Measurements from ENCODE around the gene RAMP2.
"Not testable (repeated sequence)": the region's sequence is repeated elsewhere in the genome, so short reads cannot be mapped to it uniquely, and the experiment has no call there.

Gene RAMP2

DNA sequence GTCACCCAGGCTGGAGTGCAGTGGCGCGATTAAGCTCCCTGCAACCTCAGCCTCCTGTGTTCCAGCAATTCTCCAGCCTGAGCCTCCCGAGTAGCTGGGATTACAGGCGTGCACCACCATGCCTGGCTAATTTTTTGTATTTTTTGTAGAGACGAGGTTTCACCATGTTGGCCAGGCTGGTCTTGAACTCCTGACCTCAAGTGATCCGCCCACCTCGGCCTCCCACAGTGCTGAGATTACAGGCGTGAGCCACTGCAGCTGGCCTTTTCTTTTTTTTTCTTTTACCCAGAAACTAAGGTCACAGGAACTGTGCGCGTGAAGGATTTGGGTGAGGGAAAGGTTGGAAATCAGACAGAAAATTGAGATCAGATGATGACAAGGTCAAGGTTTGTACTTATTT, 8.9 kb downstream of the RAMP2 start:
- DNase-seq: not testable (repeated sequence)

DNA sequence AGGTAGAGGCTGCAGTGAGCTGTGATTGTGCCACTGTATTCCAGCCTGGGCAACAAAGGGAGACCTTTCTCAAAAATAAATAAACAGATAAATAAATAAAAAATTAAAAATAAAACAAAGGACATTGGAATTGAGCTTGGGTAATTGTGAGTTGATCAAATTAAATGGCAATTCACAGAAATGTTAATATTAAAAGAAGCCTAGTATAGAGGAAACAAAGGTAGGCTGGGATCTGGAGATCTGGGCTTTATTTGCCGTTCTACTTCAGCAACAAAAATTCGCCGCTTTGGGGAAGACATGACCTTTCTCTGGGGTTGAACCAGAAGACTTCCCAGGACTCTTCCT, 11.9 kb downstream of the RAMP2 start:
- no peak for DNase-seq

DNA sequence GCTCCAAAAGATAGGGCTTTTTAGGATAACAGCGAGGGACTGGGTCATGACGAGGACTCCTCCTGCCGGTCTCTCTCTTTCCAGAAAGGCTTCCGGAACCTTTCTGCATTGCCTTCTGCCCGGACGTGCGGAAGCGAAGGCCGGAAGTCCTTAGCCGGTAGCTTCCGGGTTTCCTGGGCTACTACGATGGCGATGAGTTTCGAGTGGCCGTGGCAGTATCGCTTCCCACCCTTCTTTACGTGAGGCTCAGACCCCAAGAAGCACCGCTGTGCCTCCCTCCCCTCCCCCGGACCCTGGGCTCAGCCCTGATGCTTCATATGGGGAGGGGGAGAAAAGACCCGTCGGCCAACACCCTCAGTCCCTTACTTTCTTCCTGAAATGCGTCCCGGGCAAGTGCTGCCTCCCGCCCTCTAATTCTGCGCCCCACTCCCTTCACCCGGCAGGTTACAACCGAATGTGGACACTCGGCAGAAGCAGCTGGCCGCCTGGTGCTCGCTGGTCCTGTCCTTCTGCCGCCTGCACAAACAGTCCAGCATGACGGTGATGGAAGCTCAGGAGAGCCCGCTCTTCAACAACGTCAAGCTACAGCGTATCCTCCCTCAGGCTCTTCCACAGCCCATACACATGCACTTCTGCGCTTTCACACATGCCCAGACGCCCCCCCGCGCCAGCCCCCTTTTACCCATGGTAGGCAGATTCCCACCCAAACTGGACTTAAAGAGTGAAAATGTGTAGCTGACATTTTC, 12.4 kb downstream of the RAMP2 start, which contains the start of gene VPS25:
Gene VPS25 (plus strand): TSS at position 160 of the 746 bp plus-strand sequence. CDS start 27 bp downstream, at position 187.
- DNase-seq: peak; percentile 62 to 70

DNA sequence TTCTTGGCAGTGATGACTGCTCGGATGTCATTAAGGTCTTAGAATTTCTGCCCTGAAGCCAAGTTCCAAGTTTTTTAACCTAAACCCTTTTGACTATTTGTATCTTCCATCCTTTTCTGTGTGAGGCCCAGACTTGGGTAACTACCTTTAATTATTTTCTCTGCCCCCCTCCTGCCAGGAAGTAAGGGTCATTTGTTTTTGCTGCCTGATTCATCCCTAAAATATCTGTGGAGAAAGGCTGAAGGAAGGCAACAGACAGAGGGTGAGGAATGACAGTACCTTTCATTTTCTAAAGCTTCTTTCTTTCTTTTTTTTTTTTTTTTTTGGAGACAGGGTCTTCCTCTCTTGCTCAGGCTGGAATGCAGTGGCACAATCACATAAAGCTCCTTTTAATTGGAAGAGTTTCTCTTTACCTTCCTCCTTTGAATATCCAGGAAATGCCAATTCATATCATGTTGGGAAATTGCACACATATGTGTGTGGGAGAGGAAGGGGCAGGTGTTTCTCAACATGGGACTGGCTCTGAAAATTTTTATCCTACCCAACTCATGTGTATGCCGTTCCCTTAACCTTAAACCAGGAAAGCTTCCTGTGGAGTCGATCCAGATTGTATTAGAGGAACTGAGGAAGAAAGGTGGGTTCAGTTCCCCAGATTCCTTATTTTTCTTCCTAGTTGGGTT, 13.2 kb downstream of the RAMP2 start:
- DNase-seq: no peak

DNA sequence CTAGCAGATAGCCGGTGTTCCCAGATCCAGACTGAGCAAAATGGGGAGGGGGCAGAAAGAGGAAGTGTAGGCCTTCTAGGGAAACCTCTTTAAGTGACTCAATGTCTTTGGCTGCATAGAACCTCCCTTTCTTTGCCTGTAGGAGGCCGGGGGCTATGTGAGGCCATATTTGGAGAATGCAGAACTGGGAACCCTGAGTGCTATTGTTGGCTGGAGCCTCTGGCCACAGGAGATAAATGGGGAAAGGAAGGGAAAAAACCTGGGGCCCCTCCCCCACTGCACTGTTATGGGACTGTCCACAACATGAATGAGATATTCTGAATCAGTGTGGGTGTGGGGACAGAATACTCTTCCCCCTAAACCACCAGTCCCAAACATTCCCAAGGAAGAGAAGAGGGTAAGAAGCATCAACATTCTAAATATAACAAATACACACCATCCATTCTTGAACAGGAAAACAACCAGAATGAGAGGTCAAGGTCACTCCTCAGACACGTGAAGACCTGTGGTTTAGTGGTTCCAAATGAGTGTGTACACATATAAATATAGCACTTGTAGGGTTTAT, 14.6 kb downstream of the RAMP2 start:
- DNase-seq: no peak

DNA sequence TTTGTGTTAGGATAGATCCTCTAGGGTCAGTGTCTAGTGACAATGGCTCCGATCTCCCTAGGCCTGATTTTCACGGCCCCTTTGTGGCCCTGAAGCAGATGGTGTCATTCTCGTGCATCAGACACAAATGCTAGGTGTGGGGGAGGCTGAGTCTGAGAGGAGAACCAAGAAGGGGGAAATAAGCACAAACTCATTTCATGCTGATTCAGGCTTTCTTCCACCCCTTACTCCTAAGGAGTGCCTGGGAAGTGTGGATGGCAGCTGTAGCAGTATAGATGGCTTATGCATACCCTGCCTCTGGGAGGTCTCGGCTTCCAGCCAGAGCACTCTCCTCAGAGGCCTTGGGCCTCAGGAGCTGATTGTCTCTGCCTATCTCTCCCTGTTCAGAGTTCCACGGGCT, 17.5 kb downstream of the RAMP2 start:
- no peak for DNase-seq

DNA sequence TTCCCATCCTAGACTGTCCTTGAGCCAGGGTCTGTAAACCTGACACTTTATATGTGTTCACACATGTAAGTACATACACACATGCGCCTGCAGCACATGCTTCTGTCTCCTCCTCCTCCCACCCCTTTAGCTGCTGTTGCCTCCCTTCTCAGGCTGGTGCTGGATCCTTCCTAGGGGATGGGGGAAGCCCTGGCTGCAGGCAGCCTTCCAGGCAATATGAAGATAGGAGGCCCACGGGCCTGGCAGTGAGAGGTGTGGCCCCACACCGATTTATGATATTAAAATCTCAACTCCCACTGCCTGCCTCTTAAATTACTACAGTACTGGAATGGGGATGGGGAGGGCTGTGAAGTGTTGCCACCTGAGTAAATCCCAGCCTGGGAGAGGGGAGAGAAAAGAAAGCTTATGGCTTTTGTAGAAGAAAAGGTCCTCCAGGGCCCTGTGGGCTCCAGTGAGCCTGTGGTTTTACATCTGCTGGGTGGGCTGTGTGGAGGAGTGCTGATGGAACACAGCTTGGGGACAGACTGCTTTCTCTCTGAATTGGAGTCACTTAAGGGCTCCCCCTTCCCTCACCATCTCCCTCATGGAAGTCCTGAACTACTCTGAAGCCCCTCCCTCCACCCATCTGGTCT, 18.4 kb downstream of the RAMP2 start:
- DNase-seq: no peak

DNA sequence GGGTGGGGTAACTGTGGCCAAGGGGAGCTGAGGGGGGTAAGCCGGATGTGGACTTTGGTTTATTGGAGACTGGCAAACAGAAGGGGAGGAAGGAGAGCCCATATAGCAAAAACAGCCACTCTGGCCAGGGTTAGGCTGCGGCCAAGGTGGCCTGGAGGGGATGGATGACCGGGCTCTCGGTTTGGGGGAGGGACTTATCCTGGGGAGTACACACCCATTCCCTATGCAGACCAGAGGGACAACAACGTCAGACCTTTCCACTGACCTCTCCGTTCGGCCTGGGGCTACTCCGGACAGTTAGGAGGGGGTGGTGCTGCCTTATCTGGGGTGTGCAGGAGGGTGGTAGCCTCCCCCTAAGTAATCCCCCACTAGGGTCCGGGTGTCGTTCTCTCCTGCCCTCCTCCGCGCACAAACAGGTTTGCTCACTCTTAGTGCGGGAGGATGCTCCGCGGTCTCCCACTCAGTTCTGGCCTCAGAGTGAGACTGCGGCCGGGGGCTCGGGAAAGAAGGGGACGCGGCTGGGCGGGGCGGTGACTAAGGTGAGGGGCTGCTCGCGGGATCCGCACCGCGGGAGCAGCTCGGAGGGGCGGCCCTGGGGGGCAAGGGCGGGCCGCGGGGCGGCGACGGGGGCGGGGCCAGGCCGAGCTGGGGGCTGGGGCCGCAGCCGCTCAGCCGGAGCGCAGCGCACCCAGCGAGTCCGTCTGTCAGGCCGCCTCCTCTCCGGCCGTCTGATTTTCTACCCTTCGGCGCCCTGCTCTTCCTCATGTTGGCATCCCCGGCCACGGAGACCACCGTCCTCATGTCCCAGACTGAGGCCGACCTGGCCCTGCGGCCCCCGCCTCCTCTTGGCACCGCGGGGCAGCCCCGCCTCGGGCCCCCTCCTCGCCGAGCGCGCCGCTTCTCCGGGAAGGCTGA, 19.2 kb downstream of the RAMP2 start, which contains the start of gene WNK4:
Gene WNK4 (plus strand): TSS at position 675 of the 915 bp plus-strand sequence. CDS start 89 bp downstream, at position 764.
- DNase-seq: no peak

DNA sequence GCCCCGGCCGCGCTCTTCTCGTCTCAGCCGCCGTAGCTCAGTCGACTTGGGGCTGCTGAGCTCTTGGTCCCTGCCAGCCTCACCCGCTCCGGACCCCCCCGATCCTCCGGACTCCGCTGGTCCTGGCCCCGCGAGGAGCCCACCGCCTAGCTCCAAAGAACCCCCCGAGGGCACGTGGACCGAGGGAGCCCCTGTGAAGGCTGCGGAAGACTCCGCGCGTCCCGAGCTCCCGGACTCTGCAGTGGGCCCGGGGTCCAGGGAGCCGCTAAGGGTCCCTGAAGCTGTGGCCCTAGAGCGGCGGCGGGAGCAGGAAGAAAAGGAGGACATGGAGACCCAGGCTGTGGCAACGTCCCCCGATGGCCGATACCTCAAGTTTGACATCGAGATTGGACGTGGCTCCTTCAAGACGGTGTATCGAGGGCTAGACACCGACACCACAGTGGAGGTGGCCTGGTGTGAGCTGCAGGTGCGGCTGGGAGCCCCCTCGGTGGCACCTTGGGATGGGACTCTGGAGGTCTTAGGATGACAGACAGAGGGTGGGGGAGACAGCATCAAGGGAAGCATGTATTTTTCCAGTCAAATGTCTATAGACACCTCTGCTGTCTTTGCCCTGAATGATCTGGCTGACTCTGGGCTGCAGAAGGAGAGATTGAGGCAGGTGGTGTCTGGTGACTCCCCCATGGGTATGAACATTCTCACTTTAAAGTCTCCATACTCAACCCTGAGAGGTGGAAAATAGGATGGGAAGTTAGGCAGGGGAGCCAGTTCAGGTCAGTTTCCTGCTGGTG, 20.0 kb downstream of the RAMP2 start:
- no peak for DNase-seq

DNA sequence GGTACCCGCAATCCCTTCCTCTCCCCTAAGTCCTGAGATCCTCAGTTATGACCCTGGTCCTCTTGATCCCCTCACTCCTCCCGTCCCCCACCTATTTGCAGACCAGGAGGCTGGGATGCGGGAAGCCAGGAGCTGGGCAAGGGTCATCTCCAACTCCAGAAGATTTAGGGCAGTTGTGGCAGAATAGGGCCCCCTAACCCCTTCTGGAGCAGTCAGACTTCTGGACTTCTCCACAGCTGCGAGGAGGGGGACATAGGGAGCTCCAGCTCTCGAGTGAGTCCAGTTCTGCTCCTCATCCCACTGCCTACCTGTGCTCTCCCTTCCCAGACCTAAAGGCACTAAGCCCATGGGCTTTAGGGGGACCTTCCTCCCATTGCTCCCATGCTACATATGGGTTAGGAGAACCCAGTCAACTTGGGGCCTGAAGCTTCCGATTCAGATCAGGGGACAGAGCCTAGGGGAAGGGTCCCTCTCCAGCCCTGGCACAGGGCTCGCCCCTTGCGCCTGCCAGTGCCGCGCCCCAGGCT, 20.7 kb downstream of the RAMP2 start:
- DNase-seq: no peak

DNA sequence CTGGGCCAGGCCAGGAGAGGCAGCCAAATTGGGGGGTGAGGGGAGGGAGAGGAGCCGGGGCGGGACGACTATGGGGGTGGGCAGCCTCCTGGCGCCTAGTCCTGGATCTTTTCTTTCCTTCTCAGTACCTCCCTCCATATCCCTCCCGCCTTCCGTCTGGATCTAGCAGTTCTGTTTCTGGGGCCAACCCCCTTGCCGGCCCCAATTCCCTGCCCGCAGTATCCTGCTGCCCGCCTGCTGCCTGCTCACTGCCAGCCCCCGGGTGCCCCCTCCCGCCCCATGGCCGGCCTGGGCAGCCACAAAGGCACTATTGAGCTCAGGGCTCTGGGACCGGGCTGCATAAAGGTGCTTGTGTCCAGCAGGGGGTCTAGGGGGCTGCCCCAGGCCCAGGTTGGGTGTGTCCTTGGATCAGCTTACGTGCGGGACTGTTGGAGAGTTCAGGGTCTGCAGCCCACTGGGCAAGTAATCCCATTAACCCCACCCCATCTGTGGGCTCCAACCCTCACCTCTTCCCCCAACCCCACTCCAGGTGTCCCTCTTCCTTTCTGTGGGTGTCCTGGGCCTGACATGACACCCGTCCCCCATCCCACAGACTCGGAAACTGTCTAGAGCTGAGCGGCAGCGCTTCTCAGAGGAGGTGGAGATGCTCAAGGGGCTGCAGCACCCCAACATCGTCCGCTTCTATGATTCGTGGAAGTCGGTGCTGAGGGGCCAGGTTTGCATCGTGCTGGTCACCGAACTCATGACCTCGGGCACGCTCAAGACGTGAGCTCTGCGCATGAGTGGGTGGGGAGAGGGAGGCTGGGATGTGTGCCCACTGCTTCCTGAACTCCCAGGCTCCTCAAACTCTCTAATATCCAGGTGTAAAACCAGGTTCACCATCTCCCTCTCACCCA, 21.4 kb downstream of the RAMP2 start:
- DNase-seq: no peak

DNA sequence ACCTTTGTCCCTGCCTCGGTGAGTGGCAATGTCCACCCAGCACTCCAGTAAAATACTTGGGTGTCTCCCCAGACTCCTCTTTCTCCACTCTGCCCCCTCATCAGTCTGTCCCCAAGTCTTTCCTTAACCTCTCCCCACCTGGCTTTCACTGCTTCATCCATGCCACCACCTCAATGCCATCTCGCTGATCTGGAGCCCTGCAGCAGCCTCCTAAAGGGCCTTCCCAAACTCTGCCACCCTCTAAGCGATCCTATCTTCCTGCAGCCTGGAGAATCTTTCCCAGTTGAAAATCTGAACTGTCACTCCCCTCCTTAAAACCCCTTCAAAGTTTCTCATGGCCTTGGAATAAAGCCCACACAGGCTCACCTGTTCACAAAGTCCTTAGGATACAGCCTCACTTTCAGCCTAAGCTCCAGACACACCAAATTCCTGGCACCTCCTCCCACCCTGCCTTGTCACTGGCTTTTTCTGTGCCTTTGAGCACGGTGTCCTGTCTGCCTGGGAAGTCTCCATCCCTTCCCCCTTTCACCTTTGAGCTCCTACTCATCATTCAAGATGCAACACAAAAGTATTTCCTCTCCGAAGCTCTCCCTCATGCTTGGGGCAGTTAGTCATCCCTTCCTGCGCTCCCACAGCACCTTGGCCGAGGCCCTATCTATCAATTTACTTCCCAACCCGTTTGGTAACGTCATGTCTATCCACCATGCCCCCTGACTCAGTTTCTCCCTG, 22.2 kb downstream of the RAMP2 start:
- no peak for DNase-seq

DNA sequence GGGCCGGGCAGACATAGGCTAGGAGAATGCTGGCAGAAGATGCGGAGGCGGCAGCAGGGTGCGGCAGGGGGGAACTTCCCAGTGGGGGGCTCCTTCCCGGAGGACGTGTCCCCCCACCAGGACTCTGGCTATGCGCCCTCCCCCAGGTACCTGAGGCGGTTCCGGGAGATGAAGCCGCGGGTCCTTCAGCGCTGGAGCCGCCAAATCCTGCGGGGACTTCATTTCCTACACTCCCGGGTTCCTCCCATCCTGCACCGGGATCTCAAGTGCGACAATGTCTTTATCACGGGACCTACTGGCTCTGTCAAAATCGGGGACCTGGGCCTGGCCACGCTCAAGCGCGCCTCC, 22.7 kb downstream of the RAMP2 start:
- DNase-seq: no peak

DNA sequence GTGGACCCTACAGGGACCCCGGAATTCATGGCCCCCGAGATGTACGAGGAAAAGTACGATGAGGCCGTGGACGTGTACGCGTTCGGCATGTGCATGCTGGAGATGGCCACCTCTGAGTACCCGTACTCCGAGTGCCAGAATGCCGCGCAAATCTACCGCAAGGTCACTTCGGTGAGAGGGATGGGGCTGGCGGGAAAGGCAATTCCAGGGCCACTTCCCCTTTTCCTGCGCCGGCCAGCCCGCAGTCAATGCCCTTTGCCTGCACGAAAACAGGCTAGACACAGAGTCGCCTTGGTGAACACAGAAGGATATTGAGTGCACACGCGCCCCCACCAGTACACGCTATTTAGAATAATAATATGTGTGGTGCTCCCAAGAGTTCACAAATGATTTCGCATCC, 23.4 kb downstream of the RAMP2 start:
- no peak for DNase-seq

DNA sequence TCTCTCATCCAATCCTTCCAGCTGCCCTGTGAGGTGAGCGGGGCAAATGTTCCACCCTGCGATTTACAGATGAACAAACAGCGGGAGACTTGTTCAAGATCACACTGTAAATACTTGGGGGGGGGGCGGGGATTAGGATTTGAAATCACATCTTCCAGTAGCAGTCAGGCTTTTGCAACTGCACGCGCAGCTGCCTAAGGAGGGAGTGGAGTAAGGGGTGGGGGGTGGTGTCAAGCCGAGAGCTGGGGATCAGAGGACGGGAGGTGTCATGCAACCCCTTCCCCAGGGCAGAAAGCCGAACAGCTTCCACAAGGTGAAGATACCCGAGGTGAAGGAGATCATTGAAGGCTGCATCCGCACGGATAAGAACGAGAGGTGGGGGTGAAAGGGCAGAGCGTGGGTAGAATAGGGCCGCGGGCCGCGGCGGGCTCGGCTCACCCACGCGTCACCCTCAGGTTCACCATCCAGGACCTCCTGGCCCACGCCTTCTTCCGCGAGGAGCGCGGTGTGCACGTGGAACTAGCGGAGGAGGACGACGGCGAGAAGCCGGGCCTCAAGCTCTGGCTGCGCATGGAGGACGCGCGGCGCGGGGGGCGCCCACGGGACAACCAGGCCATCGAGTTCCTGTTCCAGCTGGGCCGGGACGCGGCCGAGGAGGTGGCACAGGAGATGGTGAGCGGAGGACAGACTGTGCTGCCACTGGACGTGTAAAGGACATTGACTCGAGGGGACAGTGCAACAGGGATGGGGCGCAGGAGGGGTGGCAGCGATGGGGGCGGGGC, 24.0 kb downstream of the RAMP2 start:
- DNase-seq: no peak

DNA sequence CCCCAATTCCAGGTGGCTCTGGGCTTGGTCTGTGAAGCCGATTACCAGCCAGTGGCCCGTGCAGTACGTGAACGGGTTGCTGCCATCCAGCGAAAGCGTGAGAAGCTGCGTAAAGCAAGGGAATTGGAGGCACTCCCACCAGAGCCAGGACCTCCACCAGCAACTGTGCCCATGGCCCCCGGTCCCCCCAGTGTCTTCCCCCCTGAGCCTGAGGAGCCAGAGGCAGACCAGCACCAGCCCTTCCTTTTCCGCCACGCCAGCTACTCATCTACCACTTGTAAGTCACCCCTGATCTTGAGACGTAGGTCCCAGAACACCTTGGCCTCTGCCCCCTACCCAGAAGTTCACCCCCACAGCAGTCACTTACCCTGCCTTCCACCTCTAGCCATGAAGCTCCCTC, 26.2 kb downstream of the RAMP2 start:
- no peak for DNase-seq

DNA sequence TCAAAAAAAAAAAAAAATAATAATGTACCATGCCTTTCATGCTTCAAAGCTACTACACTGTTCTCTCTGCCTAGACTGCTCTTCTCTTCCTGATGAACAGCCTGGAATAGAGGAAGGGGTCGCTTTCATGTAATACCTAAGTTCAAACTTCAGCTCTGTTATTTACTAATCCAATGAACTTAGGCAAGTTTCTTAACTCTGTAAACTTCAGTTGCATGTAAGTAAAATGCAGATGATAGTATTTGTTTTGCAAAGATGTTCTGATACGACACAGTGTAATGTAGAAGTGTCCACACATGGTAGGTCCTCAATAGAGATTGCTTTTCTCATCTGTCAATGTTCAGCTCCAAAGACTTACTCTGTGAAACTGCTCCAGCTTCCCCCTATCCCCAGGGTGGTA, 30.9 kb downstream of the RAMP2 start:
- no peak for DNase-seq

DNA sequence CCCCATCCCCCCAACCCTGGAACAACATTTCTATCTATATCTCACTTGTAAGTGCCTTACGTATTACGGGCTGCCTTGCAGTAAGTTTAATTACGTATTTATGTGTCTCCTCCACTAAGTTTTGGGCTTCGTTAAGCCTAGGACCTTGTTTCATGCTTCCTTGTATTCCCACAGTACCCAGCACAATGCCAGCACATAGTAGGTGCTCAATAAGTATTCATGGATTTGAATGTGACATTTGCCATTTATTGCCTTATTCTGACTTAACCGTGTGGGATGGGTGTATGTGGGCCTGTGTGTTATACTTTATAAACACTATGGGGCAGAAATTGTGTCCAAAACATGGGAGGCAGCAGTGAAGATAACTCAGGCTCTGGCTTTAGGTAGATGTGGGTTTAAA, 31.5 kb downstream of the RAMP2 start:
- DNase-seq: no peak

DNA sequence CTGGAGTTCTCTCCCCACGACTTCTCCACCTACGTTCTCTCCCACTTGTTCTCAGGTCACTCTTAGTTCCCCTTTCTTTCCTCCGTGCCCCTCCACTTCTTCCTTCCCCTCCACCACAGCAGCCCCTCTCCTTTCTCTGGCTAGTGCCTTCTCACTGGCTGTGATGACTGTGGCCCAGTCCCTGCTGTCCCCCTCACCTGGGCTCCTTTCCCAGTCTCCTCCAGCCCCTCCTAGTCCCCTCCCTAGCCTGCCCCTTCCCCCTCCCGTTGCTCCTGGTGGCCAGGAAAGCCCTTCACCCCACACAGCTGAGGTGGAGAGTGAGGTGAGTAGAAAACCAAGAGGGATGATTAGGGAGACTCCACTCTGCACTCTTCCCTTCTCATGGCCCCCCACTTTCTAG, 34.0 kb downstream of the RAMP2 start:
- no peak for DNase-seq
